Endodermal cell (in vitro differentiated cells): ENCODE measurements around the gene VWA3A. TPM values are rescaled to one million over a fixed set of nuclear protein-coding genes. Genes with fewer than 3 reads are reported as not detected.

ENCODE experiments used
- DNase-seq: peaks from one replicate; pipeline ENCODE4 v3.0.0-alpha.2; 2017
- H3K27ac ChIP-seq: 2 replicates; pipeline ENCODE4 v1.5.1; 2013; ENCODE audit warnings: mild to moderate bottlenecking, low read depth, low read length, moderate library complexity
- H3K27me3 ChIP-seq: 2 replicates; pipeline ENCODE4 v1.6.1; 2013; ENCODE audit warnings: mild to moderate bottlenecking, low read length, moderate library complexity; ENCODE audit not compliant: insufficient read depth, control insufficient read depth, poor library complexity, severe bottlenecking
- H3K36me3 ChIP-seq: 2 replicates; pipeline ENCODE4 v1.7.0; 2013; ENCODE audit warnings: mild to moderate bottlenecking, low read length, moderate library complexity; ENCODE audit not compliant: control insufficient read depth, insufficient read depth
- H3K4me1 ChIP-seq: one replicate; pipeline ENCODE4 v1.7.0; 2013; ENCODE audit warnings: low read length; ENCODE audit not compliant: control insufficient read depth, insufficient read depth
- H3K4me3 ChIP-seq: 2 replicates; pipeline ENCODE4 v1.5.1; 2013; ENCODE audit warnings: mild to moderate bottlenecking, low read length, moderate library complexity
- H3K9ac ChIP-seq: 2 replicates; pipeline ENCODE4 v1.6.1; 2013; ENCODE audit warnings: mild to moderate bottlenecking, low read length, moderate library complexity; ENCODE audit not compliant: poor library complexity, severe bottlenecking; ENCODE audit errors: extremely low read depth
- H3K9me3 ChIP-seq: 2 replicates; pipeline ENCODE4 v1.6.1; 2013; ENCODE audit warnings: mild to moderate bottlenecking, low read length, moderate library complexity; ENCODE audit not compliant: control insufficient read depth
- H3K27ac Mint-ChIP-seq: 2 replicates; pipeline ENCODE4 v1.8.0; 2020; ENCODE audit warnings: mixed read lengths
- H3K27me3 Mint-ChIP-seq: 2 replicates; pipeline ENCODE4 v1.8.0; 2021; ENCODE audit warnings: mild to moderate bottlenecking, mixed read lengths; ENCODE audit not compliant: insufficient read depth
- H3K36me3 Mint-ChIP-seq: 2 replicates; pipeline ENCODE4 v1.8.0; 2020; ENCODE audit warnings: low read depth, mixed read lengths
- H3K4me1 Mint-ChIP-seq: 2 replicates; pipeline ENCODE4 v1.8.0; 2020; ENCODE audit warnings: mixed read lengths
- H3K4me3 Mint-ChIP-seq: 2 replicates; pipeline ENCODE4 v1.8.0; 2020; ENCODE audit warnings: mild to moderate bottlenecking, moderate library complexity, mixed read lengths
- H3K9me3 Mint-ChIP-seq: 2 replicates; pipeline ENCODE4 v1.8.0; 2020; ENCODE audit warnings: mild to moderate bottlenecking, mixed read lengths
- CTCF ChIP-seq: fragments of 200-600 bp; sonication (generic); conservative IDR thresholded peaks from 2 replicates; pipeline ENCODE4 v1.5.0; 2021; ENCODE audit warnings: antibody characterized with exemption, mild to moderate bottlenecking
- WGBS, 2 experiments: methylation state at CpG; one replicate each; pipeline versions ENCODE4 v1.1.5 to v1.1.7; 2013; ENCODE audit warnings: missing lambda C conversion rate in 2 of 2, mixed read lengths in 1 of 2; ENCODE audit not compliant: insufficient coverage in 1 of 2, insufficient read length in 1 of 2; 5-methylcytosine and 5-hydroxymethylcytosine counted together
- total RNA-seq, 2 donors: library from RNA; stranded (reverse); fragmentation: NEBNext Ultra II Directional in 1 of 2; extraction: Animal tissue kit (Norgen Biotek cat#: 25700) in 1 of 2; gene quantifications; 2 replicates in 1 of 2; 3 replicates in 1 of 2; pipeline ENCODE4 v1.2.1, GENCODE V29; 2021

Gene VWA3A
- total RNA-seq, 2 donors from 2014 or later = 0.18 to 0.40 TPM

- no peaks in the 10 kb centered on the region for H3K27me3 ChIP-seq
- H3K4me1 ChIP-seq = peaks cover 7% of the 10 kb centered on the region
- no peak overlapping the region for H3K4me3 Mint-ChIP-seq
- H3K9ac ChIP-seq = no peak overlapping the region
- H3K27ac ChIP-seq = no peak overlapping the region
- H3K36me3 Mint-ChIP-seq = peaks cover 13% of the 10 kb centered on the region
- peaks cover 16% of the 10 kb centered on the region for H3K9me3 Mint-ChIP-seq
- H3K36me3 ChIP-seq = peaks cover 4% of the 10 kb centered on the region
- DNase-seq = no peak
- H3K9me3 ChIP-seq = peaks cover 20% of the 10 kb centered on the region
- 100% methylated on average over 1 of the region's 1 CpG; no CpG with 5 or more reads in 1 of the 2 experiments for WGBS, 2 experiments
- H3K27me3 Mint-ChIP-seq = no peaks in the 10 kb centered on the region
- peak overlapping the region; percentile 23 for H3K27ac Mint-ChIP-seq
- H3K4me3 ChIP-seq = no peak overlapping the region
- no peak for TF ChIP-seq CTCF
- H3K4me1 Mint-ChIP-seq = peaks cover 20% of the 10 kb centered on the region
Measured at GRCh38 chr16:22065252-22065651, 27.1 kb upstream of the VWA3A start.

- H3K4me1 Mint-ChIP-seq = peaks cover 2% of the 10 kb centered on the region
- WGBS, 2 experiments = 90 to 96% methylated on average over 9 to 12 of the region's 12 CpGs
- no peak for DNase-seq
Measured at GRCh38 chr16:22070361-22071330, 21.7 kb upstream of the VWA3A start.

GRCh38 chr16:22071331-22071910 is 20.9 kb upstream of the VWA3A start:
- Mint-ChIP-seq H3K27ac (no peak overlapping the region), H3K36me3 (peaks cover 9% of the 10 kb centered on the region), H3K9me3 (peaks cover 11% of the 10 kb centered on the region), H3K4me3 (no peak overlapping the region), H3K4me1 (no peaks in the 10 kb centered on the region), H3K27me3 (no peaks in the 10 kb centered on the region)
- Histone ChIP-seq H3K27me3 (no peaks in the 10 kb centered on the region), H3K27ac (no peak overlapping the region), H3K9me3 (peaks cover 15% of the 10 kb centered on the region), H3K9ac (no peak overlapping the region), H3K36me3 (peaks cover 4% of the 10 kb centered on the region), H3K4me1 (no peaks in the 10 kb centered on the region), H3K4me3 (no peak overlapping the region)
- no peak for TF ChIP-seq CTCF
- no peak for DNase-seq
- WGBS, 2 experiments = 93 to 95% methylated on average over 6 to 7 of the region's 7 CpGs

More at GRCh38 chr16:22070361-22071330, 21.7 kb upstream of the VWA3A start:
- TF ChIP-seq CTCF = no peak
- Mint-ChIP-seq H3K27me3 (no peaks in the 10 kb centered on the region), H3K27ac (no peak overlapping the region), H3K9me3 (peaks cover 16% of the 10 kb centered on the region), H3K4me3 (no peak overlapping the region), H3K36me3 (peaks cover 13% of the 10 kb centered on the region)
- peaks cover 4% of the 10 kb centered on the region for H3K36me3 ChIP-seq
- no peak overlapping the region for H3K9ac ChIP-seq
- H3K4me1 ChIP-seq = peaks cover 3% of the 10 kb centered on the region
- H3K27me3 ChIP-seq = no peaks in the 10 kb centered on the region
- H3K27ac ChIP-seq = no peak overlapping the region
- H3K9me3 ChIP-seq = peaks cover 20% of the 10 kb centered on the region
- no peak overlapping the region for H3K4me3 ChIP-seq
